H54 (cell line): Measurements from ENCODE around the gene ZBED2.

ENCODE experiments used
- DNase-seq: peaks from one replicate; pipeline ENCODE4 v3.0.0; 2011; ENCODE audit warnings: low spot score, mixed read lengths; ENCODE audit not compliant: insufficient read length
- FAIRE-seq: peaks from 3 replicates; lab custom pipeline; 2011; peaks lifted over from hg19 to GRCh38; lab: Jason Lieb, UNC
- POLR2A ChIP-seq: IDR thresholded peaks from 2 replicates; pipeline ENCODE4 v1.6.1; 2011; ENCODE audit warnings: low read depth, mild to moderate bottlenecking, low read length

ZBED2 gene

GRCh38 chr3:111610612-111611054, 15.5 kb upstream of the ZBED2 start:
- DNase-seq, result no peak
- no peak for FAIRE-seq
- no peak for TF ChIP-seq POLR2A

- TF ChIP-seq POLR2A, result no peak
- DNase-seq (no peak), FAIRE-seq (no peak)
Observed at GRCh38 chr3:111610189-111610588, 15.0 kb upstream of the ZBED2 start.

- FAIRE-seq (no peak), DNase-seq (no peak)
- TF ChIP-seq POLR2A, result no peak
Observed at GRCh38 chr3:111609700-111610099, 14.6 kb upstream of the ZBED2 start.

GRCh38 chr3:111608383-111608782, 13.2 kb upstream of the ZBED2 start:
- FAIRE-seq (no peak), DNase-seq (no peak)
- no peak for TF ChIP-seq POLR2A

- TF ChIP-seq POLR2A, result no peak
- DNase-seq, result no peak
- FAIRE-seq, result no peak
Observed at GRCh38 chr3:111607240-111607920, 12.2 kb upstream of the ZBED2 start.

- TF ChIP-seq POLR2A, result no peak
- FAIRE-seq (no peak), DNase-seq (no peak)
Observed at GRCh38 chr3:111605493-111605892, 10.3 kb upstream of the ZBED2 start.

- TF ChIP-seq POLR2A, result no peak
- no peak for DNase-seq
- FAIRE-seq, result no peak
Observed at GRCh38 chr3:111605018-111605417, 9.9 kb upstream of the ZBED2 start.

- no peak for TF ChIP-seq POLR2A
- FAIRE-seq (no peak), DNase-seq (no peak)
Observed at GRCh38 chr3:111604119-111604518, 9.0 kb upstream of the ZBED2 start.

- TF ChIP-seq POLR2A, result no peak
- no peak for DNase-seq
- no peak for FAIRE-seq
Observed at GRCh38 chr3:111603679-111604078, 8.5 kb upstream of the ZBED2 start.

GRCh38 chr3:111601810-111602209, 6.7 kb upstream of the ZBED2 start:
- no peak for FAIRE-seq
- TF ChIP-seq POLR2A, result no peak

GRCh38 chr3:111598552-111598951, 3.4 kb upstream of the ZBED2 start:
- TF ChIP-seq POLR2A, result no peak
- DNase-seq, result no peak
- FAIRE-seq, result no peak

More at GRCh38 chr3:111601810-111602209, 6.7 kb upstream of the ZBED2 start:
- no peak for DNase-seq

- DNase-seq (no peak), FAIRE-seq (no peak)
- no peak for TF ChIP-seq POLR2A
Observed at GRCh38 chr3:111598139-111598538, 3.0 kb upstream of the ZBED2 start.

- FAIRE-seq, result no peak
- no peak for DNase-seq
- TF ChIP-seq POLR2A, result no peak
Observed at GRCh38 chr3:111596328-111596727, 1.2 kb upstream of the ZBED2 start.

GRCh38 chr3:111594781-111595180, 365 bp downstream of the ZBED2 start:
- TF ChIP-seq POLR2A, result no peak
- no peak for FAIRE-seq
- no peak for DNase-seq

GRCh38 chr3:111594205-111594604, 941 bp downstream of the ZBED2 start:
- FAIRE-seq (peak; percentile 97), DNase-seq (peak; percentile 60)
- no peak for TF ChIP-seq POLR2A
